CD14-positive monocyte (primary cell): Measurements from ENCODE around the gene DZIP1L. TPM values are rescaled to one million over a fixed set of nuclear protein-coding genes. Genes with fewer than 3 reads are reported as not detected.

Source experiments
- DNase-seq, 3 donors: peaks; one replicate each; pipeline ENCODE4 v3.0.0-alpha.2; 2011 to 2022
- H2AFZ ChIP-seq: 2 replicates; pipeline ENCODE4 v1.6.0; 2012; ENCODE audit warnings: mild to moderate bottlenecking, low read depth, low read length, inconsistent platforms; ENCODE audit not compliant: insufficient read depth, poor library complexity, severe bottlenecking
- H3K27ac ChIP-seq, 2 donors: 1 replicate in 1 of 2; 2 replicates in 1 of 2; pipeline ENCODE4 v1.5.1; 2012 to 2013; ENCODE audit warnings: low read length in 2 of 2, control low read depth in 1 of 2, inconsistent platforms in 1 of 2, low read depth in 1 of 2, mild to moderate bottlenecking in 1 of 2
- H3K27me3 ChIP-seq, 2 donors: one replicate each; pipeline versions ENCODE4 v1.6.0 to v1.6.1; 2011 to 2013; ENCODE audit warnings: low read length in 2 of 2; ENCODE audit not compliant: control insufficient read depth in 2 of 2, insufficient read depth in 2 of 2
- H3K36me3 ChIP-seq, 2 donors: replicated peaks in 1 of 2; 1 replicate in 1 of 2; 2 replicates in 1 of 2; pipeline versions ENCODE4 v1.5.1 to v1.6.1; 2012 to 2013; ENCODE audit warnings: low read length in 2 of 2, control low read depth in 1 of 2, inconsistent platforms in 1 of 2, mild to moderate bottlenecking in 1 of 2; ENCODE audit not compliant: insufficient read depth in 2 of 2, control insufficient read depth in 1 of 2
- H3K4me1 ChIP-seq, 2 donors: 1 replicate in 1 of 2; 2 replicates in 1 of 2; pipeline versions ENCODE4 v1.5.1 to v1.6.1; 2012 to 2013; ENCODE audit warnings: low read length in 2 of 2, control low read depth in 1 of 2, inconsistent platforms in 1 of 2, mild to moderate bottlenecking in 1 of 2, moderate library complexity in 1 of 2; ENCODE audit not compliant: insufficient read depth in 2 of 2, control insufficient read depth in 1 of 2
- H3K4me2 ChIP-seq: replicated peaks from 2 replicates; pipeline ENCODE3; 2012; ENCODE audit warnings: low read length, moderate library complexity, mild to moderate bottlenecking; ENCODE audit not compliant: poor library complexity, severe bottlenecking; ENCODE audit errors: extremely low read depth
- H3K4me3 ChIP-seq, 3 experiments: fragments of 200-600 bp in 1 of 3; sonication (generic) in 1 of 3; replicated peaks in 1 of 3; 1 replicate in 2 of 3; 2 replicates in 1 of 3; pipeline ENCODE4 v1.5.1; 2011 to 2013; ENCODE audit warnings: low read length in 3 of 3, mild to moderate bottlenecking in 3 of 3, control low read depth in 2 of 3, low read depth in 2 of 3, inconsistent platforms in 1 of 3, moderate library complexity in 1 of 3
- H3K79me2 ChIP-seq: 2 replicates; pipeline ENCODE4 v1.6.0; 2012; ENCODE audit warnings: mild to moderate bottlenecking, control low read depth, inconsistent platforms, low read length, moderate library complexity; ENCODE audit not compliant: insufficient read depth
- H3K9ac ChIP-seq: 2 replicates; pipeline ENCODE4 v1.6.0; 2017; ENCODE audit warnings: low read length, mild to moderate bottlenecking; ENCODE audit not compliant: insufficient read depth, poor library complexity, severe bottlenecking
- H3K9me3 ChIP-seq, 2 donors: replicated peaks in 1 of 2; 1 replicate in 1 of 2; 2 replicates in 1 of 2; pipeline versions ENCODE4 v1.5.1 to v1.6.1; 2012 to 2013; ENCODE audit warnings: low read length in 2 of 2, control low read depth in 1 of 2; ENCODE audit not compliant: control insufficient read depth in 1 of 2, insufficient read depth in 1 of 2
- H4K20me1 ChIP-seq: 2 replicates; pipeline ENCODE4 v1.6.0; 2012; ENCODE audit warnings: mild to moderate bottlenecking, low read length, control low read depth, moderate library complexity; ENCODE audit not compliant: insufficient read depth
- H3K27ac Mint-ChIP-seq, 7 donors: one replicate each; pipeline ENCODE4 v1.8.0; 2020; ENCODE audit warnings: mild to moderate bottlenecking in 7 of 7, mixed read lengths in 7 of 7, moderate library complexity in 6 of 7, inconsistent platforms in 2 of 7
- H3K27me3 Mint-ChIP-seq, 3 donors: one replicate each; pipeline ENCODE4 v1.8.0; 2021 to 2022; ENCODE audit warnings: low read depth in 3 of 3, mild to moderate bottlenecking in 3 of 3, mixed read lengths in 3 of 3, moderate library complexity in 3 of 3, inconsistent platforms in 1 of 3
- H3K36me3 Mint-ChIP-seq, 2 donors: one replicate each; pipeline ENCODE4 v1.8.0; 2020; ENCODE audit warnings: mixed read lengths in 2 of 2, inconsistent platforms in 1 of 2, mild to moderate bottlenecking in 1 of 2
- H3K4me1 Mint-ChIP-seq: one replicate; pipeline ENCODE4 v1.8.0; 2020; ENCODE audit warnings: mild to moderate bottlenecking, mixed read lengths
- H3K4me3 Mint-ChIP-seq, 2 donors: one replicate each; pipeline ENCODE4 v1.8.0; 2020; ENCODE audit warnings: mild to moderate bottlenecking in 2 of 2, mixed read lengths in 2 of 2, moderate library complexity in 1 of 2
- H3K9me3 Mint-ChIP-seq, 7 donors: one replicate each; pipeline ENCODE4 v1.8.0; 2020 to 2022; ENCODE audit warnings: mixed read lengths in 7 of 7, mild to moderate bottlenecking in 6 of 7, moderate library complexity in 6 of 7, inconsistent platforms in 2 of 7
- CTCF ChIP-seq: fragments of 200-600 bp; IDR thresholded peaks from one replicate; pipeline ENCODE4 v1.8.0; 2022; ENCODE audit warnings: antibody characterized with exemption, mild to moderate bottlenecking
- WGBS: methylation state at CpG from one replicate; pipeline ENCODE4 v1.1.5; 2013; ENCODE audit warnings: missing lambda C conversion rate; ENCODE audit not compliant: insufficient coverage; 5-methylcytosine and 5-hydroxymethylcytosine counted together
- intact Hi-C, 2 donors: fragments of 100-400 bp; cut with micrococcal nuclease; formaldehyde crosslinking; loops; one replicate each; pipeline versions ENCODE4 v1.15.0 to v1.15.1; 2023
- polyA plus RNA-seq, 3 donors: library from polyadenylated mRNA; depleted of rRNA in 1 of 3; unstranded in 2 of 3; stranded (reverse) in 1 of 3; fragments of 300-500 nt in 2 of 3; fragments of >200 nt in 1 of 3; fragmentation: Illumina TruSeq in 2 of 3; gene quantifications; 1 replicate in 2 of 3; 2 replicates in 1 of 3; pipeline ENCODE4 v1.2.3, GENCODE V29; 2012 to 2021

Gene DZIP1L
- polyA plus RNA-seq, 3 donors: 0.50 to 1.8 (median 0.52) TPM

- no peak within 1 kb of the TSS for H3K27ac Mint-ChIP-seq
- no CpG with 5 or more reads among the region's 1 CpG for WGBS
These were observed 16.8 kb upstream of the DZIP1L start, which contains the start of gene A4GNT for GRCh38 chr3:138132239-138132638. TSS of gene A4GNT (minus strand) at chr3:138132390. CDS start at chr3:138131256, 1,134 bp downstream.

GRCh38 chr3:138127636-138128365 is 12.4 kb upstream of the DZIP1L start:
- H3K27ac Mint-ChIP-seq: no peak overlapping the region
- Histone ChIP-seq H4K20me1 (no peaks in the 10 kb centered on the region), H3K79me2 (no peaks in the 10 kb centered on the region), H2AFZ (no peak overlapping the region), H3K9ac (no peak overlapping the region), H3K9me3 (peaks cover 2 to 3% of the 10 kb centered on the region in 2 donors), H3K27ac (no peak overlapping the region), H3K36me3 (no peaks in the 10 kb centered on the region), H3K4me2 (no peak overlapping the region), H3K4me3 (no peak overlapping the region), H3K4me1 (peaks cover 30 to 32% of the 10 kb centered on the region in 2 donors), H3K27me3 (no peaks in the 10 kb centered on the region)
- 100% methylated on average over 1 of the region's 1 CpG for WGBS
- intact Hi-C loops: no loop called here
- no peak for TF ChIP-seq CTCF
- no peak overlapping the region for H3K4me3 Mint-ChIP-seq
- H3K4me1 Mint-ChIP-seq: peaks cover 27% of the 10 kb centered on the region
- H3K9me3 Mint-ChIP-seq: peaks cover 0 to 2% (median 0%) of the 10 kb centered on the region in 7 donors
- DNase-seq: no peak
- peaks cover 0 to 2% of the 10 kb centered on the region in 2 donors for H3K36me3 Mint-ChIP-seq
- H3K27me3 Mint-ChIP-seq: peaks cover 0 to 1% (median 0%) of the 10 kb centered on the region in 3 donors

More at GRCh38 chr3:138132239-138132638, 16.8 kb upstream of the DZIP1L start, which contains the start of gene A4GNT:
- Mint-ChIP-seq H3K36me3 (no peaks in the 10 kb centered on the region), H3K27me3 (peaks cover 0 to 2% (median 1%) of the 10 kb centered on the region in 3 donors), H3K4me1 (peaks cover 40% of the 10 kb centered on the region), H3K9me3 (peaks cover 0 to 2% (median 0%) of the 10 kb centered on the region in 7 donors), H3K4me3 (no peak within 1 kb of the TSS)
- Histone ChIP-seq H3K36me3 (no peaks in the 10 kb centered on the region), H3K4me2 (no peak within 1 kb of the TSS), H3K4me3 (no peak within 1 kb of the TSS), H3K79me2 (no peaks in the 10 kb centered on the region), H3K4me1 (peaks cover 40% of the 10 kb centered on the region in 2 donors), H3K9ac (no peak within 1 kb of the TSS), H3K27ac (no peak within 1 kb of the TSS), H3K27me3 (no peaks in the 10 kb centered on the region), H2AFZ (no peak within 1 kb of the TSS), H4K20me1 (no peaks in the 10 kb centered on the region), H3K9me3 (no peaks in the 10 kb centered on the region)
- TF ChIP-seq CTCF: no peak
- intact Hi-C loops: loop anchor here (5.0 to 10.0 kb wide), 2 partner anchors 55 to 93 kb away; partner anchors contain the start of gene ARMC8 (in 1 of the 2)
- DNase-seq: no peak
